Left ventricle myocardium inferior (tissue), 1 donor: ENCODE measurements around the gene HUS1B. TPM values are rescaled to one million over a fixed set of nuclear protein-coding genes. Genes with fewer than 3 reads are reported as not detected.

Experiments used
- DNase-seq: peaks from one replicate; pipeline ENCODE4 v3.0.0-alpha.2; 2020
- H3K27ac ChIP-seq: fragments of 200-600 bp; replicated peaks from 2 replicates; pipeline ENCODE4 v1.8.0; 2021
- H3K27me3 ChIP-seq: fragments of 200-600 bp; 2 replicates; pipeline ENCODE4 v1.8.0; 2021; ENCODE audit warnings: low read depth
- H3K36me3 ChIP-seq: fragments of 200-600 bp; 2 replicates; pipeline ENCODE4 v1.8.0; 2021
- H3K4me1 ChIP-seq: fragments of 200-600 bp; 2 replicates; pipeline ENCODE4 v1.8.0; 2021
- H3K4me3 ChIP-seq: fragments of 200-600 bp; 2 replicates; pipeline ENCODE4 v1.8.0; 2021; ENCODE audit warnings: mild to moderate bottlenecking, moderate library complexity
- H3K9me3 ChIP-seq: fragments of 200-600 bp; replicated peaks from 2 replicates; pipeline ENCODE4 v1.8.0; 2021
- intact Hi-C: fragments of 100-400 bp; cut with micrococcal nuclease; formaldehyde crosslinking; loops from one replicate; pipeline ENCODE4 v1.11.0; 2022
- total RNA-seq: library from RNA; stranded (reverse); fragmentation: NEBNext Ultra II Directional; extraction: Animal tissue kit (Norgen Biotek cat#: 25700); gene quantifications from one replicate; pipeline ENCODE4 v1.2.1, GENCODE V29; 2021
- TF ChIP-seq, protein P1 (sequence below): fragments of 200-600 bp; IDR thresholded peaks from 2 replicates; pipeline ENCODE4 v1.8.0; 2021; ENCODE audit warnings: antibody characterized with exemption, mild to moderate bottlenecking, borderline replicate concordance
- donor health status: DM: no; HTN: yes; CAD: no; lungs with severe emphysema.

HUS1B gene
- total RNA-seq, 1 donor from 2014 or later, result not detected

DNA sequence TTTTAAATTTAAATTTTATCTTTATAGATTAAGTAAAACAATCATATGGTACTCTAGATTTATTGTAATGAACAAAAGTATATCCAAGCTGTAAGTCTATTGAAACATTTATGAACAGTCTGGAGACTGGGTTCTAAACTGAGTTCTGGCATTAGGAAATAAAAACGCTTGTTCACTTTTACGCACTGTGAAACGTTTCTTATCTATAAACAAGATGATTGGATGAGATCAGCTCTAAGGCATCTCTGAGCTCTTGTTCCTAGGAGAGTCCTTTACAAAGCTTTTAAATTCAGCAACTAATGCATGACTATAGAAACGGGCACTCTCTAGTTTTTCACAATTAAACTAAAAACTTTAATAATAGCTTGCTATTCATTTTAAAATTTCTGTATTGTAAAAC, 6.8 kb downstream of the HUS1B start:
- Histone ChIP-seq H3K27ac (no peak overlapping the region), H3K4me1 (peaks cover 11% of the 10 kb centered on the region), H3K27me3 (no peaks in the 10 kb centered on the region), H3K4me3 (no peak overlapping the region), H3K36me3 (peaks cover 11% of the 10 kb centered on the region), H3K9me3 (peaks cover 13% of the 10 kb centered on the region)
- intact Hi-C loops, result no loop called here
- no peak for DNase-seq
- TF ChIP-seq, protein P1, sequence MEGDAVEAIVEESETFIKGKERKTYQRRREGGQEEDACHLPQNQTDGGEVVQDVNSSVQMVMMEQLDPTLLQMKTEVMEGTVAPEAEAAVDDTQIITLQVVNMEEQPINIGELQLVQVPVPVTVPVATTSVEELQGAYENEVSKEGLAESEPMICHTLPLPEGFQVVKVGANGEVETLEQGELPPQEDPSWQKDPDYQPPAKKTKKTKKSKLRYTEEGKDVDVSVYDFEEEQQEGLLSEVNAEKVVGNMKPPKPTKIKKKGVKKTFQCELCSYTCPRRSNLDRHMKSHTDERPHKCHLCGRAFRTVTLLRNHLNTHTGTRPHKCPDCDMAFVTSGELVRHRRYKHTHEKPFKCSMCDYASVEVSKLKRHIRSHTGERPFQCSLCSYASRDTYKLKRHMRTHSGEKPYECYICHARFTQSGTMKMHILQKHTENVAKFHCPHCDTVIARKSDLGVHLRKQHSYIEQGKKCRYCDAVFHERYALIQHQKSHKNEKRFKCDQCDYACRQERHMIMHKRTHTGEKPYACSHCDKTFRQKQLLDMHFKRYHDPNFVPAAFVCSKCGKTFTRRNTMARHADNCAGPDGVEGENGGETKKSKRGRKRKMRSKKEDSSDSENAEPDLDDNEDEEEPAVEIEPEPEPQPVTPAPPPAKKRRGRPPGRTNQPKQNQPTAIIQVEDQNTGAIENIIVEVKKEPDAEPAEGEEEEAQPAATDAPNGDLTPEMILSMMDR, result no peak

DNA sequence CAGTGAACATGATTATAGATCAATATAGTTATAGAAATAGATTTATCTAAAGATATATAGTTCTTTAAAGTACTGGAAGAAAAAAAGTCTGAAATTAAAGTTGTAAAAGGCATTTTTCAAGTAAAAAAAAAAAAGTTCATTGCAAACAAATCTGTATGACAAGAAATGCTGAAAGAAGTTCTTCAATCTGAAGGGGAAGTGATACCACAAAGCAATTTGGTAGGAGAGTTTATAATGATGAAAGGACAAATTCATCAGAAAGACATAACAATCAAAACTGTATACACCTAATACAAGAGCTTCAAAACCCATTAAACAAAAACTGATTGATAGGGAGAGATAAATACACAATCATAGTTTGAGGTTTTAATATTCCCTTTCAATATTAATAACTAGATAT, 14.1 kb downstream of the HUS1B start:
- H3K4me3 ChIP-seq, result no peak overlapping the region
- intact Hi-C loops, result no loop called here
- no peak overlapping the region for H3K27ac ChIP-seq
- no peaks in the 10 kb centered on the region for H3K36me3 ChIP-seq
- H3K4me1 ChIP-seq, result peaks cover 6% of the 10 kb centered on the region
- no peaks in the 10 kb centered on the region for H3K27me3 ChIP-seq
- DNase-seq, result no peak
- H3K9me3 ChIP-seq, result peaks cover 3% of the 10 kb centered on the region
- TF ChIP-seq, protein P1, result no peak

GRCh38 chr6:641225-641985, 15.5 kb downstream of the HUS1B start:
- no peak overlapping the region for H3K4me3 ChIP-seq
- intact Hi-C loops, result no loop called here
- no peak for DNase-seq
- no peaks in the 10 kb centered on the region for H3K27me3 ChIP-seq
- peaks cover 3% of the 10 kb centered on the region for H3K9me3 ChIP-seq
- TF ChIP-seq, protein P1, result no peak
- no peak overlapping the region for H3K27ac ChIP-seq
- peaks cover 12% of the 10 kb centered on the region for H3K36me3 ChIP-seq
- peaks cover 6% of the 10 kb centered on the region for H3K4me1 ChIP-seq

DNA sequence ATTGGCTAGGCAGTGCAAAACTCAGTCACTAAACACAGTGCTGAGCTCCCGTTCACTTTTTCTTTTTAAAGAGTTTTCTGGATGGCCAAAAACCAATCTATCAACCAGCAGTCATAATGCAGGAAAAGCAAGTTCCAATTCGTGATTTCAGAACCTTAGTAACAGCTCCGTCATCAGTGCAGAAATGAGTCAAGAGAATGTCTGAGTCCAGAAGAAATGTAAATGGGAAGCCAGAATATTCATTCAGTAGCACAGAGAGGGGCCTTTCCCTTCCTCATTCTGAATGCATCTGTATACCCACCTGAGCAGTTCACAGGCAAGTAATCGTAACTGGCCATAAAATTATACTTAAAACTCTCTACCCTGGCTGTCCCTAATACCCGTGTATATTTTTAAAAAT, 20.4 kb downstream of the HUS1B start:
- intact Hi-C loops, result no loop called here
- TF ChIP-seq, protein P1, result no peak

DNA sequence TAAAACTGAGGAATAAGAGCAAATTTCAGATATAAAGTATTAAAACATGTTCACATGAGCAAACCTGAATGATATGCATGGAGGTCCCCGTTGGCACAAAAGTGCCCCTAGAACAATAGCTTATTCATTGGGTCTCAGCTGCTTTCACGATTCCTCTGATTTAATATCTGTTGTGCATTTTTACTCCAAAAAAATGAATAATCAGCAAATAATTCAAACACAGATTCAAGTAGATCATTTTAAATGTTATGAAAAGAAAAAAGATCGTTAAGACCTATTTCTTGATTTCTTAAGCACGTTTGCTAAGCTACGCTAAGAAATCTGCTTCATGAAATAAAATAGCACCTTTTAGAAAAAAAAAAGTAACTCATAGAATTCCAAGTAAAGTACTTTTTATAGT, 21.7 kb downstream of the HUS1B start:
- H3K4me1 ChIP-seq, result no peaks in the 10 kb centered on the region
- intact Hi-C loops, result no loop called here
- H3K27me3 ChIP-seq, result no peaks in the 10 kb centered on the region
- peaks cover 32% of the 10 kb centered on the region for H3K36me3 ChIP-seq
- no peak overlapping the region for H3K4me3 ChIP-seq
- TF ChIP-seq, protein P1, result no peak
- H3K27ac ChIP-seq, result no peak overlapping the region
- H3K9me3 ChIP-seq, result no peaks in the 10 kb centered on the region
- DNase-seq, result no peak

More for the DNA sequence above, 20.4 kb downstream of the HUS1B start:
- H3K9me3 ChIP-seq, result no peaks in the 10 kb centered on the region
- no peaks in the 10 kb centered on the region for H3K4me1 ChIP-seq
- no peak overlapping the region for H3K4me3 ChIP-seq
- DNase-seq, result no peak
- H3K36me3 ChIP-seq, result peaks cover 26% of the 10 kb centered on the region
- H3K27me3 ChIP-seq, result no peaks in the 10 kb centered on the region
- H3K27ac ChIP-seq, result no peak overlapping the region
